GM18502 (cell line): ENCODE measurements around the gene GIN1.
A peak's percentile ranks its signal among the peaks of the same experiment; 100 is the strongest.
"Not testable (repeated sequence)": the region's sequence is repeated elsewhere in the genome, so short reads cannot be mapped to it uniquely, and the experiment has no call there.

Source experiments
- ATAC-seq: cut with Tn5 transposase; IDR thresholded peaks from one replicate; pipeline ENCODE4 v1.9.1; 2021; ENCODE audit warnings: mild to moderate bottlenecking; ENCODE audit not compliant: unreplicated experiment, poor library complexity

GIN1 gene, protein sequence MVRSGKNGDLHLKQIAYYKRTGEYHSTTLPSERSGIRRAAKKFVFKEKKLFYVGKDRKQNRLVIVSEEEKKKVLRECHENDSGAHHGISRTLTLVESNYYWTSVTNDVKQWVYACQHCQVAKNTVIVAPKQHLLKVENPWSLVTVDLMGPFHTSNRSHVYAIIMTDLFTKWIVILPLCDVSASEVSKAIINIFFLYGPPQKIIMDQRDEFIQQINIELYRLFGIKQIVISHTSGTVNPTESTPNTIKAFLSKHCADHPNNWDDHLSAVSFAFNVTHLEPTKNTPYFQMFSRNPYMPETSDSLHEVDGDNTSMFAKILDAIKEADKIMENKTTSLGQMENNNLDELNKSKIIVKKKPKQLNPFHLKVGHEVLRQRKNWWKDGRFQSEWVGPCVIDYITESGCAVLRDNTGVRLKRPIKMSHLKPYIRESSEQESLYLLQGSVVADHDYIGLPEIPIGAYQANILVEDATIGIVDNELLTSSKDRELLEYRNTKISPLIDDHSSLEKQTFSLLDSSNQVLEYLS

DNA sequence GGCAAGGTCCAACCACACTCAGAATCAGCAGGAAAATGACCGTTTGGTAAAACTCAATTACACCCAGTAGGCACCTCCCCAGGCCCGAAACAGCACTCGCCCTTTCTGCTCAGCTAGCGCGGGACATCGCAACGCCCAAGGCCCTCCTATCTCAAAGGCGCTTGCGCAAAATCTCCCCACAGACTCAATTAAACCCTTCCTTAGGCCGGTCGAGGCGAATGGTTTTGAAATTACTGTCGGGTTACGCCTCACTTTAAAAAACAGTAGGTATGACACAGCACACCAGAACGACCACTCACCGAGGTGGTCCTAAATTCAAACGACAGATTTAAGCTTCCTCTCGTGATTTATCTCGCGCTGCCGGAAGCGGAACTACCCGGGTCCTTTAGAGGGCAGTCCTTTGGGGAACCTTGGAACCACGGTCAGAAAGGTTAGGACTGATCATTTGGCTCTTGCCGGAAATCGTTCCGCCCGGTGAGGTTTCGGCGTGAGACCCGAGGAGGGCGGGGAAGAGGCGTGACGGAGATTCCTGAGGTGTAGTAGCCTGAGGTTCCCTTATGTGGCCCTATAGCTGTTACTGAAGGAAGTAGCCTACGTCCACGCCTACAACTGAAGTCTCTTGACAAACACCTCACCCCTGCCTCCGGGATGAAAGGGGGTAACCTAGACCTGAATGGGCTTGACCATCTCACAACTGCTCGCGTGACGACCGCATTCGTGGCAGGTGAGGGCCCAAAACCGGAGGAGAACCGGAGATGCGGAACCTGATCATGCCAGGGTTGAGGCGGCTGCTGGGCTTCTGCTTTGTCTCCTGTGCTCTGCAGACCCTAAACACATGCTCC, at the start of gene GIN1, which contains the start of gene PPIP5K2:
GIN1 (minus strand) TSS at position 374 of the 842 bp plus-strand sequence. CDS start 11,431 bp downstream, outside the sequence.
PPIP5K2 (plus strand) TSS at position 537 of the 842 bp plus-strand sequence. CDS start 9,289 bp downstream, outside the sequence.
- ATAC-seq = peak; percentile 91

GRCh38 chr5:103166706-103167105, 46.8 kb upstream of the GIN1 start:
- ATAC-seq = no peak

DNA sequence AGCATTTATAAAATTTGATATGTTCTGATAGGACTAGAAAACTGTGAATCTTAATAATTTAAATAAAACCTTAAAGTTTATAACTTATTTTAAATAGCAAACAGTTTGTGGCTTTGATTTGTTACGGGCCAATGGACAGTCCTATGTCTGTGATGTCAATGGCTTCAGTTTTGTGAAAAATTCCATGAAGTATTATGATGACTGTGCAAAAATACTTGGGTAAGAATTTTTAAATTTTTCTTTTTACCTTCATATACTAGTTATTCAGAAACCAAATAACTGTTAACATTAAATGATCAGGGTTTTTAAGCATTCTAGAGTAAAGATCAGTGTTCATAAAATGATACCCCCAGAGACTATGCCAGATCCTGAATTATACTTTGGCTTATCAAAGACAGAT, 31.2 kb upstream of the GIN1 start:
- no peak for ATAC-seq

- no peak for ATAC-seq
Observed at GRCh38 chr5:103148213-103148612, 28.3 kb upstream of the GIN1 start.

GRCh38 chr5:103145196-103145595, 25.3 kb upstream of the GIN1 start:
- ATAC-seq = no peak

DNA sequence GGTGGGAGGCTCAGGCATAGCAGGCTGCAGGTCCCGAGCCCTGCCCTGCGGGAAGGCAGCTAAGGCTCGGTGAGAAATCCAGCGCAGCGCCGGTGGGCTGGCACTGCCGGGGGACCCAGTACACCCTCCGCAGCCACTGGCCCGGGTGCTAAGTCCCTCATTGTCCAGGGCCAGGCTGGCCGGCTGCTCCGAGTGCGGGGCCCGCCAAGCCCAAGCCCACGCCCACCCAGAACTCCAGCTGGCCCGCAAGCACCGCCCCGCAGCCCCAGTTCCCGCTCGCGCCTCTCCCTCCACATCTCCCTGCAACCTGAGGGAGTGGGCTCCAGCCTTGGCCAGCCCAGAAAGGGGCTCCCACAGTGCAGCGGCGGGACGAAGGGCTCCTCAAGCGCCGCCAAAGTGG, 22.2 kb upstream of the GIN1 start:
- not testable (repeated sequence) for ATAC-seq

DNA sequence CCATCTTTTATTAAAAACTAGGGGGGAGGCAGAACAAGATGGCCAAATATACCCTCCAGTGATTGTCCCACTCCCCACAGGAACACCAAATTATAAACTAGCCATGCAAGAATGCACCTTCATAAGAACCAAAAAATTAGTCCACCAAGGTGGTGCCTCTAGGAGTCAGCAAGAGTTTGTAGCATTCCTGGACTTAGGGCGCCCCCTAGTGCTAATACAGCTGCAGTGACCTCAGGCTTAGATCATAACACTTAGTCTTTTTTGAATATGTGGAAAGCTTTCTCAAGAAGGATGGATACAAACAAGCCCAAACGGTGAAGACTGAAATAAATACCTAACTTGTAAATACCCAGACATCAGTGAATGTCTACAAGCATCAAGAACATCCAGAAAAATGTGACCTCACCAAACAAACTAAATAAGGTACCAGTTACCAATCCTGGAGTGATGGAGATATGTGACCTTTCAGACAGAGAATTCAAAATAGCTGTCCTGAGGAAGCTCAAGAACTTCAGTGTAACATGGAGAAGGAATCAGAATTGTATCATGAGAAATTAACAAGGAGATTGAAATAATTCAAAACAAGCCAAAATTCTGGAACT, 19.4 kb upstream of the GIN1 start:
- peak; percentile 99 for ATAC-seq

- ATAC-seq = no peak
Observed at GRCh38 chr5:103138202-103138690, 18.3 kb upstream of the GIN1 start.

- ATAC-seq = no peak
Observed at GRCh38 chr5:103135461-103135860, 15.5 kb upstream of the GIN1 start.

DNA sequence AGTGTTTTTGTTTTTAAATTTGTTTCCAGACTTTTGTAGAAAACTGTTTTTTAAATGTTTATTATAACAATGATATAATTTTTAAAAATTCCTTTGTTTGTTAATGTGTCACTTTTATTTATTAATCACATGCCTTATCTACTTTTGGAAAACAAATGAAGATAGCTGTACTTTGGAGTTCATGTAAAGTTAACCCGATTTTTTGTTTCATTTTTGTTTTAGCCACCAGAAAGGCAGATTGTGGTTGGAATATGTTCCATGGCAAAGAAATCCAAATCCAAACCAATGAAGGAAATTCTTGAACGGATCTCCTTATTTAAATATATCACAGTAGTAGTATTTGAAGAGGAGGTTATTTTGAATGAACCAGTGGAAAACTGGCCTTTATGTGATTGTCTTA, 13.3 kb upstream of the GIN1 start:
- no peak for ATAC-seq

DNA sequence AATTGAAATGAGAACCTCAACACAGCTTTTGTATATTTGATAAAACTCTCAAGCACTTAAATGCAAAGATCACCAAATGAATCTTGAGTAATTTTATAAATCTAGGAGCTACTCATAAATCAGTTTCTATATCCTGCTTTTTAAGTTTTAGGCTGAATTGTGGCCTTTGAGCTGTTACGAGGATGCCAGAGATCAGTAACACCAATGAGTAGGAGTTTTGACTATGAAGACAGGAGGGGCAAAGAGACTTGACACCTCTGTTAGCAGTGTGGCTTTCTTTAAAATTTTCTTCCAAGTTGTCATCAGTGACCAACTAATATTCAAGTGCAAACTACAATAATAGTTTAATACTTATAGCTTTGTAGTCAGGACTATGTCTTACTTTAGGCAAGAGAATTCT, 12.7 kb upstream of the GIN1 start:
- ATAC-seq = no peak

DNA sequence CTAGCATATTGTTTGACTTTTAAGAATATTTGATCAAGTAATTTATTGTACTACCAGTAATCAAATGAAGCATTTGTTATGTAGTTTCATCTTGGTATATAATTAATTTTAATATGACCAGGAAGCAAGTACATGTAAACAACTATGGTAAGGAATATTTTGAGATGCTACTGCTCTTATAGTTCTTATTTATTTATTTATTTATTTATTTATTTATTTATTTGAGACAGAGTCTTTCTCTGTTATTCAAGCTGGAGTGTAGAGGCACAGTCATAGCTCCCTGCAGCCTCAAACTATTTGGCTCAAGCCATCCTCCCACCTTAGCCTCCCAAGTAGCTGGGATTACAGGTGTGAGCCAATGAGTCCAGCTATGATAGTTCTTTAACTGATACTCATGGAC, 8.3 kb upstream of the GIN1 start:
- no peak for ATAC-seq

DNA sequence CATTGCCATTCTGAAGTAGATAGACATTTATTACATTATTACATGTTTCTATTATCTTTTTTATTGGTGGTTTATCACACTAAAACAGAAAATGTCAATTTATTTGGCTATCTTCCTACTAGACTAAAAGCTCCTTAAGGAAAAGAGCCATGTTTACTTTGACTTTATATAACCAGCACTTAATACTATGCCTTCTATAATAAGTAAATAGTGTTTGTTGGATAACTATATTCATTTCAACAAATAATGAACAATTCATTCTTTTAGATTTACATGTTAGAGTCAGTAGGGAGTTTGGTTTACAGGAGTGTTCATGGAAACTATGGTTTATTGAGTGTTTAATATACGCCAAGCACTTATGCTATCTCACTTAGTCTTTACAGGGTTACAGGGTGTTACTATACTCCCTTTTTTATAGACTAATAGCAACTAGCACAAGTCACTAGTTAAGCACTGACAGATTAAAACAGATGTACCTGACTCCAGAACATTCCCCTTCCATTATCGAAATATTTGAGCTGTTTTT, 7.4 kb upstream of the GIN1 start:
- ATAC-seq = no peak

DNA sequence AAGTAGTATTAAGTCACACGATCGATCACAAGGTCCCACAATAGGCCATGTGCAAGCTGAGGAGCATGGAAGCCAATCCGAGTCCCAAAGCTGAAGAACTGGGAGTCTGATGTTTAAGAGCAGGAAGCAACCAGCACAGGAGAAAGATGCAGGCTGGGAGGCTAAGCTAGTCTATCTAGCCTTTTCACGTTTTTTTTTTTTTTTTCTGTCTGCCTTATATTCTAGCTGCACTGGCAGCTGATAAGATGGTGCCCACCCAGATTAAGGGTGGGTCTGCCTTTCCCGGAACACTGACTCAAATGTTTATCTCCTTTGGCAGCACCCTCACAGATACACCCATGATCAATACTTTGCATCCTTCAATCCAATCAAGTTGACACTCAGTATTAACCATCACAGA, 6.6 kb upstream of the GIN1 start:
- no peak for ATAC-seq

- ATAC-seq = no peak
Observed at GRCh38 chr5:103122242-103122641, 2.3 kb upstream of the GIN1 start.

GRCh38 chr5:103120607-103121200, 766 bp upstream of the GIN1 start:
- no peak for ATAC-seq

- no peak for ATAC-seq
Observed at GRCh38 chr5:103119070-103119764, 721 bp downstream of the GIN1 start.

GRCh38 chr5:103117471-103117991, 2.4 kb downstream of the GIN1 start:
- ATAC-seq = no peak

GRCh38 chr5:103114440-103114839, 5.5 kb downstream of the GIN1 start:
- no peak for ATAC-seq
